T-helper 2 cell treated with Interferon-gamma antibody and Interleukin-4, amounts not matched to agents 5 μg/mL and 100 μg/mL, for 36 hours (primary cell): ENCODE measurements around the gene DOP1B.

Experiments
- DNase-seq: peaks from one replicate; pipeline ENCODE4 v3.0.0; 2021; ENCODE audit warnings: low spot score
- H3K27ac Mint-ChIP-seq: one replicate; pipeline ENCODE4 v1.8.0; 2021; ENCODE audit warnings: mild to moderate bottlenecking, mixed read lengths
- H3K27me3 Mint-ChIP-seq: one replicate; pipeline ENCODE4 v1.8.0; 2021; ENCODE audit warnings: low read depth, mixed read lengths
- H3K36me3 Mint-ChIP-seq: one replicate; pipeline ENCODE4 v1.8.0; 2021; ENCODE audit warnings: low read depth, mixed read lengths
- H3K4me1 Mint-ChIP-seq: one replicate; pipeline ENCODE4 v1.8.0; 2021; ENCODE audit warnings: low read depth, mixed read lengths
- H3K4me3 Mint-ChIP-seq: one replicate; pipeline ENCODE4 v1.8.0; 2022; ENCODE audit warnings: mild to moderate bottlenecking, moderate library complexity, mixed read lengths
- H3K9me3 Mint-ChIP-seq: one replicate; pipeline ENCODE4 v1.8.0; 2021; ENCODE audit warnings: mixed read lengths

The DOP1B gene

DNA sequence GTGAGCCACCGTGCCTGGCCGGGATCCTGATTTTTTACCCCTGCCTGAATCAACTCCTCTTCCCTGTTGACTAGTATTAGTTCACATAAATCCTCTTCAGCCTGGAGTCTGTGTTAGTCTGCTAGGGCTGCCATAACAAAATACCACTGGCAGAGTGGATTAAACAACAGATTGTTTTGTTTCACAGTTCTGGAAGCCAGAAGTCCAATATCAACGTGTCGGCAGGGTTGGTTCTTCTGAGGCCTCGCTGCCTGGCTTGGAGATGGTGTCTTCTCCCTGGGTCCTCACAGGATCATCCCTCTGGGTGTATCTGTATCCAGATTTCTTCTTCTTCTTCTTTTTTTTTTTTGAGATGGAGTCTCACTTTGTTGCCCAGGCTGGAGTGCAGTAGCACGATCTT is 18.2 kb downstream of the DOP1B start:
- H3K9me3 Mint-ChIP-seq = no peaks in the 10 kb centered on the region
- DNase-seq = no peak
- H3K27ac Mint-ChIP-seq = peak overlapping the region; percentile 63
- no peaks in the 10 kb centered on the region for H3K27me3 Mint-ChIP-seq
- H3K36me3 Mint-ChIP-seq = peaks cover 8% of the 10 kb centered on the region
- no peak overlapping the region for H3K4me3 Mint-ChIP-seq
- H3K4me1 Mint-ChIP-seq = peaks cover 8% of the 10 kb centered on the region

GRCh38 chr21:36175771-36176565 is 19.3 kb downstream of the DOP1B start:
- H3K36me3 Mint-ChIP-seq = peaks cover 5% of the 10 kb centered on the region
- no peaks in the 10 kb centered on the region for H3K27me3 Mint-ChIP-seq
- H3K27ac Mint-ChIP-seq = no peak overlapping the region
- no peak for DNase-seq
- no peaks in the 10 kb centered on the region for H3K9me3 Mint-ChIP-seq
- H3K4me3 Mint-ChIP-seq = no peak overlapping the region
- H3K4me1 Mint-ChIP-seq = peaks cover 8% of the 10 kb centered on the region

GRCh38 chr21:36178349-36178748 is 21.7 kb downstream of the DOP1B start:
- no peak for DNase-seq
- no peak overlapping the region for H3K27ac Mint-ChIP-seq
- peaks cover 4% of the 10 kb centered on the region for H3K4me1 Mint-ChIP-seq
- no peak overlapping the region for H3K4me3 Mint-ChIP-seq
- no peaks in the 10 kb centered on the region for H3K27me3 Mint-ChIP-seq
- H3K36me3 Mint-ChIP-seq = peaks cover 8% of the 10 kb centered on the region
- no peaks in the 10 kb centered on the region for H3K9me3 Mint-ChIP-seq

DNA sequence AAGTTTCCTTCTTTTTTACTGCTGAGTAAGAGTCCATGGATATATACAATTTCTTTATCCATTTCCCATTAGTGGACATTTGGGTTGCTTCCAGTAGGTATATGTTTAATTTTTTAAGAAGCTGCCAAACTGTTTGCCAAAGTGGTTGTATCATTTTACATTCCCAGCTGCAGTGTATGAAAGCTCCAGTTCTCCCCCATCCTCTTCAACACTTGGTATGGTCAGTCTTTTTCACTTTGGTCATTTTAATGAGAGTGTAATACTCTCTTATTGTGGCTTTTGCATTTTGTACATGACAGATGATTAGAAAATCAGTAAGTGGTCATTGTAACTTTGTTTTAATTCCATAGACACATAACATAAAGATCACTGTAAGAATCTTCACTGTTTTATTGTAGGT is 22.5 kb downstream of the DOP1B start:
- H3K27me3 Mint-ChIP-seq = no peaks in the 10 kb centered on the region
- H3K4me3 Mint-ChIP-seq = no peak overlapping the region
- H3K4me1 Mint-ChIP-seq = peaks cover under 1% of the 10 kb centered on the region
- DNase-seq = no peak
- peaks cover 8% of the 10 kb centered on the region for H3K36me3 Mint-ChIP-seq
- H3K9me3 Mint-ChIP-seq = no peaks in the 10 kb centered on the region
- no peak overlapping the region for H3K27ac Mint-ChIP-seq

- no peaks in the 10 kb centered on the region for H3K27me3 Mint-ChIP-seq
- H3K4me1 Mint-ChIP-seq = no peaks in the 10 kb centered on the region
- H3K9me3 Mint-ChIP-seq = no peaks in the 10 kb centered on the region
- no peak overlapping the region for H3K27ac Mint-ChIP-seq
- H3K4me3 Mint-ChIP-seq = no peak overlapping the region
- peaks cover 8% of the 10 kb centered on the region for H3K36me3 Mint-ChIP-seq
- DNase-seq = no peak
These were observed 24.3 kb downstream of the DOP1B start for GRCh38 chr21:36180963-36181362.

DNA sequence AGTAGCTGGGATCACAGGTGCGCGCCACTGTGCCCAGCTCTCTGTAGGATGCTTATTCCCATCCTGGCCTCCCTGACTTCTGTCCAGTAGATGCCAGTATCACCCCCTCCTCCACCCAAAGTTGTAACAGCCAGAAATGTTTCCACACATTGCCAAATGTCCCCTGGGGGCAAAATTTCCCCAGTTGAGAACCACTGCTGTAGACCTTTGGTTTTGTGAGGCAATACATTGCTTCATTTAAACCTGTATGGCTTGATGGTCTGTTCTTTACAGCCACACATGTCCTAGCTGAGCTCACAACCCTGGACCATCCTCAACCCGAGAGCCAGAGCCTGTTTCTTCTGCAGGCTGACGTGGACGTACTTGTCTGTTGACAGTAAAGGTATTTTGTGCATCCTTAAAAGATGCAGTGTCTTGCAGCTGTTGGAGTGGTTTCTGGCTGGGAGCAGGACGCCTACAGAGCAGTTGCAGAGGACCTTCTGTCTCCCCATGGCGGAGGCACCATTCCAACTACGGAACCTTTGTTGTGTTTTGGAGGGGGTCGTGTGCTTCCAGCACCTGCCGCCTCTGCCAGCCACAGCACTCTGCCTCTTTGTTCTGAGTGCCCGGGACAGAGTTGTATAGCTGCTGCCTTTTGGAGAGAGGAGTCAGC is 26.6 kb downstream of the DOP1B start:
- Mint-ChIP-seq H3K27ac (no peak overlapping the region), H3K4me3 (no peak overlapping the region)

GRCh38 chr21:36184545-36184944 is 27.9 kb downstream of the DOP1B start:
- H3K36me3 Mint-ChIP-seq = peaks cover 11% of the 10 kb centered on the region
- H3K4me1 Mint-ChIP-seq = peaks cover 8% of the 10 kb centered on the region
- H3K4me3 Mint-ChIP-seq = no peak overlapping the region
- H3K27ac Mint-ChIP-seq = no peak overlapping the region
- DNase-seq = no peak
- no peaks in the 10 kb centered on the region for H3K9me3 Mint-ChIP-seq
- no peaks in the 10 kb centered on the region for H3K27me3 Mint-ChIP-seq

More for the DNA sequence above, 26.6 kb downstream of the DOP1B start:
- no peak for DNase-seq
- H3K27me3 Mint-ChIP-seq = no peaks in the 10 kb centered on the region
- no peaks in the 10 kb centered on the region for H3K9me3 Mint-ChIP-seq
- peaks cover 10% of the 10 kb centered on the region for H3K36me3 Mint-ChIP-seq
- H3K4me1 Mint-ChIP-seq = peaks cover under 1% of the 10 kb centered on the region

DNA sequence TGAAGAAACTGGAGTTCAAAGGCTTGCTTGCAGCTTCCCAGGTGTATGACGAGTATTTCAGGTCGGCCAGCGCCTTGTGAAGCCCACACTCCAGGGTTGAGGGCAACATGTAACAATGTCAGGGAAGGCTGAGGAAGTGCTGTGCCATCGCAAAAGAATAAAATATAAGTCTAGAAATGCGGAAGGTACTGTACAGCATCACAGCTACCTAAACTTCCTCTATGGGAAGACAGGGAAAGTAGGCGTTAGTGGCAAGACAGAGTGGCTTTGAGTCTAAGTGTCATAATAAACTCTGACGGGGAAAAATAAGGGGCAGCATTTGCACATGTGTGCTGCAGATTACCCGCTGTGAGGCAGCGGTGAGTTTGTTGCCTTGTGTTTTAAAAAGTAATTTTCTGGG is 28.9 kb downstream of the DOP1B start:
- Mint-ChIP-seq H3K9me3 (no peaks in the 10 kb centered on the region), H3K27me3 (no peaks in the 10 kb centered on the region), H3K4me1 (peaks cover 8% of the 10 kb centered on the region), H3K4me3 (no peak overlapping the region), H3K36me3 (peaks cover 11% of the 10 kb centered on the region), H3K27ac (no peak overlapping the region)
- no peak for DNase-seq

GRCh38 chr21:36186081-36186480 is 29.5 kb downstream of the DOP1B start:
- no peak for DNase-seq
- no peaks in the 10 kb centered on the region for H3K9me3 Mint-ChIP-seq
- H3K4me3 Mint-ChIP-seq = no peak overlapping the region
- peaks cover 10% of the 10 kb centered on the region for H3K36me3 Mint-ChIP-seq
- peaks cover 8% of the 10 kb centered on the region for H3K4me1 Mint-ChIP-seq
- no peaks in the 10 kb centered on the region for H3K27me3 Mint-ChIP-seq
- H3K27ac Mint-ChIP-seq = no peak overlapping the region

DNA sequence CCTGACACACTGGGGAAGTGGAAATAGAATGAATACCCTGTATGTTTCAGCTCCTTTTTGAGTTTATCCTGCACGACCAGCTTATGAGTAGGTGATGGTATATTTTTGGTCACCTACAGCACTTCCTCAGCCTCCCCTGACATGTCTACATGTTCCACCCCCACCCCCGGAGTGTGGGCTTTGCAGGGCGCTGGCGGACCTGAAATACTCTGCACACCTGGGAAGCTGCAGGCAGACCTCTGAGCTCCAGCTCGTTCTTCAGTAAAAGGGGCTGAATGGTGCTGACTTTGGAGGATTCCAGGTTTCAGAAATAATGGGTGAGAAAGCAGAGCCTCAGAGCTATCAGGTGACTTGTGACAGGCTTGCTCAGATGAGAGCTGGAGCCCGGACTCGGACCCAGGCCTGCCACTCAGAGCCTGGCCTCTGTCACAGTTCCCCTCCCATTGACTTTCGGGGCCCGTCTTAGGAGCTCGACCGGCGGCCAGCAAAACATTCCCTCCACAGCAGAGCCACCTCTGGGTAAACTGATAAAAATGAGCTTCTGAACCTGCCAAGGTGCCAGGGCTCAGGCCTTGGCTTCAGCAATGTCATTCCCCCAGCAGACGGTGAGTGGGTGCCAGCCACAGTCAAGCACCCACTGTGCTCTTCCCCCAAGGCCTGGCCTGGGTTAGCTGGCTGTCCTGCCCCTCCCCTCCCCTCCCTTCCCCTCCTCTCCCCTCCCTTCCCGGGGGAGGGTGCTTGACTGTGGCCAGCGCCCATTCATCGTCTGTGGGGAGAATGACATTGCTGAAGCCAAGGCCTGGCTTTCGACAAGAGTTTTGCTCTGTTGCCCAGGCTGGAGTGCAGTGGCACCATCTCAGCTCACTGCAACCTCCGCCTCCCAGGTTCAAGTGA is 30.1 kb downstream of the DOP1B start:
- H3K4me3 Mint-ChIP-seq = no peak overlapping the region
- H3K4me1 Mint-ChIP-seq = peaks cover 8% of the 10 kb centered on the region
- DNase-seq = no peak
- H3K27ac Mint-ChIP-seq = no peak overlapping the region
- H3K27me3 Mint-ChIP-seq = no peaks in the 10 kb centered on the region
- H3K9me3 Mint-ChIP-seq = no peaks in the 10 kb centered on the region
- H3K36me3 Mint-ChIP-seq = peaks cover 6% of the 10 kb centered on the region

DNA sequence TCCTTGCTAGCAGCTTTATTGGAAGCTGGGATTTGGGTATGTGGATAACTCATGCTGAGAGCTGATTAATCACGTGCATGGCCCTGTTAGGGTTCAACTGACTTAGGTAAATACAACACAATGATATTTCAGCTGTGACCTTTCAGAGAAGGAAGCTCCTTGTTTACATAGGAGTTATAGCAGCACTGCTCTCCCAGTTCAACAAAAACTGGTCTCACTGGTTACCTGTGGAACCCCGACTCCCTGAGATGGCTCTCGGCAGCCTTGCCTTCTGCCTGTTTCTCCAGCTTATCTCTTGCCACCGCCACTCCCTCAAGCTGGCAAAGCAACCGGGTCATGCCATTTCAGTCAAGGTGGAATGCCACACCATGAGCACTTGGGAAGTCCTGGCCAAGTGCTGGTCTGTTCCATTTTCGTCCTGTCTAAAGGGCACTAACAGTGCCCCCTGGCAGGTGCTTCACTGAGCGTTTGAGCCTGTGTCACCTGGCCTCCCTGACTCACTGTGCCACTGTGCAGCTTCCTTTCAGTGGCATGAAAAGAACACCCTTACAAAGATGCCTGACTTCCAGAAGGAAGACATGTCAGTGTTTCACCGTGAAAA is 31.6 kb downstream of the DOP1B start:
- H3K36me3 Mint-ChIP-seq = peaks cover 3% of the 10 kb centered on the region
- H3K27ac Mint-ChIP-seq = peak overlapping the region; percentile 47
- peaks cover 8% of the 10 kb centered on the region for H3K4me1 Mint-ChIP-seq
- no peaks in the 10 kb centered on the region for H3K27me3 Mint-ChIP-seq
- DNase-seq = no peak
- H3K4me3 Mint-ChIP-seq = no peak overlapping the region
- H3K9me3 Mint-ChIP-seq = no peaks in the 10 kb centered on the region

DNA sequence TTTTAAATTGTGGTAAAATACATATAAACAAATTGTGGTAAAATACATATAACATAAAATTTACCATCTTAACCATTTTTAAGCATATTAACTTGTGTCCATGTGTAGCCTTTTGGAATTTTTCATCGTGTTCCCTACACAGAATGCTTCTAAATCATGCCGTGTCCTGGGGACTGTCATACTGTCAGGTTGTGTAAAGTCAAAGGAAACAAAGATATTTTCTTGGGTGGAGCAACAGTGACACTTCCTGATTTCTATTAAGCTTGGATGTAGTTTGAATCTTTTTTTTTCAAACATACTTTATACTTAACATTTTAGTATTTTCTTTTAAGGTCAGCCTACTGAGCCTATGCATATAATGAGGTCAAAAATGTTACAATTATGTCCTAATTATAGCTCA is 32.3 kb downstream of the DOP1B start:
- H3K27ac Mint-ChIP-seq = no peak overlapping the region
- no peaks in the 10 kb centered on the region for H3K9me3 Mint-ChIP-seq
- H3K4me3 Mint-ChIP-seq = no peak overlapping the region
- no peak for DNase-seq
- H3K4me1 Mint-ChIP-seq = peaks cover 8% of the 10 kb centered on the region
- no peaks in the 10 kb centered on the region for H3K27me3 Mint-ChIP-seq
- peaks cover 3% of the 10 kb centered on the region for H3K36me3 Mint-ChIP-seq

DNA sequence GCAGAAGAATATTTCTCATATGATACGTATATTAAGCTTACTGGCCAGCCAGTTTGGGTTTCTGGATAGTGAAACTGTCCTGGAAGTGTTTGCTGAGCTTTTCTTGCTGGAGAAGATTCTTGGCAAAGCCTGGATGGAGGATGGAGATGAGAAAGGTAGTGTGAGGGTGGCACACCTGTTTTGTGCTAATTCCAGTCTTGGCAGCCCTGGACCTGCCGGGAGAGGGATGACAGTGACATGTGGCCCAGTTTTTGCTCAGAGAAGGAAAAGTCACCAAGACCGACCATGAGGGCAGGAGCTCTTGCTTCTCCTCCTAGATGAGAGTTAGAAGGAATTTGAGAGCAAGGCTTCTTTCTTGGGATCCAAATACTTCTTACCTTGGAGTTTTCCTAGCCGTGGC is 34.1 kb downstream of the DOP1B start:
- no peak for DNase-seq
- Mint-ChIP-seq H3K4me3 (no peak overlapping the region), H3K4me1 (peaks cover 8% of the 10 kb centered on the region), H3K9me3 (no peaks in the 10 kb centered on the region), H3K27me3 (no peaks in the 10 kb centered on the region), H3K27ac (no peak overlapping the region), H3K36me3 (peaks cover 3% of the 10 kb centered on the region)

- Mint-ChIP-seq H3K36me3 (peaks cover 2% of the 10 kb centered on the region), H3K9me3 (no peaks in the 10 kb centered on the region), H3K27me3 (no peaks in the 10 kb centered on the region), H3K4me3 (no peak overlapping the region), H3K27ac (no peak overlapping the region), H3K4me1 (peaks cover 8% of the 10 kb centered on the region)
- DNase-seq = no peak
These were observed 36.6 kb downstream of the DOP1B start for GRCh38 chr21:36193200-36193599.
